Measurements from ENCODE around the gene PLCB2. TPM values are rescaled to one million over a fixed set of nuclear protein-coding genes. Genes with fewer than 3 reads are reported as not detected.

The PLCB2 gene
- total RNA-seq, 3 donors from 2014 or later, result 9.9 to 21.8 (median 17.4) TPM

GRCh38 chr15:40280260-40281056 is 27.3 kb downstream of the PLCB2 start:
- ATAC-seq (no peak), DNase-seq (no peak)
- intact Hi-C loops (cut with DNase I, micrococcal nuclease), result no loop called here
- no peak for TF ChIP-seq CTCF (IDR thresholded peaks at IDR 0.05)
- H3K4me1 ChIP-seq (ENCODE audit: low read depth), result peaks cover 30% of the 10 kb centered on the region
- no peaks in the 10 kb centered on the region for H3K9me3 ChIP-seq
- H3K36me3 ChIP-seq (ENCODE audit: low read depth), result no peaks in the 10 kb centered on the region
- H3K4me3 ChIP-seq, result no peak overlapping the region

- H3K9me3 ChIP-seq, result no peaks in the 10 kb centered on the region
- peak; percentile 75 for ATAC-seq
- intact Hi-C loops (cut with DNase I, micrococcal nuclease), result no loop called here
- peak; percentile 76 to 88 (median 82) for DNase-seq
- no peak overlapping the region for H3K4me3 ChIP-seq
- TF ChIP-seq CTCF (IDR thresholded peaks at IDR 0.05), result peak; percentile 98
- H3K4me1 ChIP-seq (ENCODE audit: low read depth), result peaks cover 30% of the 10 kb centered on the region
- no peaks in the 10 kb centered on the region for H3K36me3 ChIP-seq (ENCODE audit: low read depth)
Measured at GRCh38 chr15:40279437-40280141, 28.1 kb downstream of the PLCB2 start.

GRCh38 chr15:40278026-40278425 is 29.7 kb downstream of the PLCB2 start:
- H3K9me3 ChIP-seq, result no peaks in the 10 kb centered on the region
- intact Hi-C loops (cut with DNase I, micrococcal nuclease), result no loop called here
- no peak overlapping the region for H3K4me3 ChIP-seq
- H3K36me3 ChIP-seq (ENCODE audit: low read depth), result no peaks in the 10 kb centered on the region
- no peak for TF ChIP-seq CTCF (IDR thresholded peaks at IDR 0.05)
- peaks cover 27% of the 10 kb centered on the region for H3K4me1 ChIP-seq (ENCODE audit: low read depth)
- DNase-seq (no peak), ATAC-seq (no peak)

GRCh38 chr15:40277471-40277870 is 30.3 kb downstream of the PLCB2 start:
- DNase-seq (peak in 1 of 3 donors; percentile 46), ATAC-seq (no peak)
- no peaks in the 10 kb centered on the region for H3K9me3 ChIP-seq
- no peak for TF ChIP-seq CTCF (IDR thresholded peaks at IDR 0.05)
- H3K4me3 ChIP-seq, result no peak overlapping the region
- no peaks in the 10 kb centered on the region for H3K36me3 ChIP-seq (ENCODE audit: low read depth)
- H3K4me1 ChIP-seq (ENCODE audit: low read depth), result peaks cover 21% of the 10 kb centered on the region
- intact Hi-C loops (cut with DNase I, micrococcal nuclease), result no loop called here

GRCh38 chr15:40276927-40277326 is 30.8 kb downstream of the PLCB2 start:
- intact Hi-C loops (cut with DNase I, micrococcal nuclease), result no loop called here
- no peak for DNase-seq
- Histone ChIP-seq H3K4me3 (no peak overlapping the region), H3K9me3 (no peaks in the 10 kb centered on the region), H3K4me1 (ENCODE audit: low read depth) (peaks cover 16% of the 10 kb centered on the region), H3K36me3 (ENCODE audit: low read depth) (no peaks in the 10 kb centered on the region)
- no peak for TF ChIP-seq CTCF (IDR thresholded peaks at IDR 0.05)
- no peak for ATAC-seq

Measured in mucosa of descending colon (tissue), 3 donors.